Glomerular endothelial cell (primary cell): ENCODE data around the gene EIF4G3. TPM values are rescaled to one million over a fixed set of nuclear protein-coding genes. Genes with fewer than 3 reads are reported as not detected.
"Not testable (repeated sequence)": the region's sequence is repeated elsewhere in the genome, so short reads cannot be mapped to it uniquely, and the experiment has no call there.

Experiments used
- DNase-seq: peaks from one replicate; pipeline ENCODE4 v3.0.0-alpha.2; 2011; ENCODE audit warnings: low read depth, low spot score; ENCODE audit errors: extremely low read depth
- total RNA-seq: library from RNA; depleted of rRNA; stranded (reverse); fragments of >200 nt; gene quantifications from 2 replicates; pipeline ENCODE4 v1.2.3, GENCODE V29; 2015

EIF4G3 gene
- total RNA-seq, 1 donor from 2014 or later = 62.9 TPM

DNA sequence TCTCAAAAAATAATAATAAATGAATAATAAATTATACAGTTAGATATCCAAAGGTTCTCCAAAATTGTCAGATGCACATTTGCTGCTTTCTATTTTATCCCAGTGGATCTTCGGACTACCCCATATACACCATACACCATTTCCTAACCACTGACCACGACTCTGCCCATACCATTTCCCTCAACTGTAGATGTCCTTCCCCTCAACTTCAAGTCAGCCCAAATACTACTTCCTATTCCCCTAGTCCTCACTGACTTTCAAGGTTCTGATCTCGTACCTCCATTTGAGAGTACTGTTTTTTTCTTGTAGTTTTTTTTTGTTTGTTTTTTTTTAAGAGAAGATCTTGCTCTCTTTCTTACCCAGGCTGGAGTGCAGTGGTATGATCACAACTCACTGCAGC is 19.6 kb downstream of the EIF4G3 start:
- DNase-seq = no peak

DNA sequence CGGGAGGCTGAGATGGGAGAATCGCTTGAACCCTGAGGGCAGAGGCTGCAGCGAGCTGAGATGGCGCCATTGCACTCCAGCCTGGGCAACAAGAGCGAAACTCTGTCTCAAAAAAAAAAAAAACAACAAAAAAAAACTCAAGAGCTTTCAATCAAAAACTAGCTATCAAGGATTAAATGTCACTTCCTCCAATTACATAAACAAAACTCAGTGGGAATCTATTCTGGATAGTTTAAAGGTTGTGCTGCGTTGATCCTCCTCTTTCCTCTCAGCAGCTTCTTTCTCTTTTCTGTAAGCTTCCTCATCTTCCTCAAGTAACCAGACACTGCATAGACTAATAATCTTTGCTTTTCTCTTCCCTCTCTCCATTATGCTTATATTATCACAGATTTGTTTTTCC is 20.7 kb downstream of the EIF4G3 start:
- DNase-seq = no peak

DNA sequence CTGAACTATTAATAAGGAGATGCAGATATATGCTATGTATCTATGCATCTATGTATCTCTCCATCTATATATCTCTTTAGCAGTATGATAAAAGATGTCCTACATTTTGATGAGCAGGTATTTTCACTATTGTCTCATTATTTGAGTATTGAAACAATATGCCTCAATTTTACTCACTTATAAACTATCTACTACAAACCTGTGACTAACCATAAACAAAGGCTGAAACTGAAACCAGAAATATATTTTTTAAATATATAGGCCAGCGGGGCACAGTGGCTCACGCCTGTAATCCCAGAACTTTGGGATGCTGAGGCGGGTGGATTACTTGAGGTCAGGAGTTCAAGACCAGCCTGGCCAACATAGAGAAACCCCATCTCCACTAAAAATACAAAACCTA is 22.0 kb downstream of the EIF4G3 start:
- no peak for DNase-seq

DNA sequence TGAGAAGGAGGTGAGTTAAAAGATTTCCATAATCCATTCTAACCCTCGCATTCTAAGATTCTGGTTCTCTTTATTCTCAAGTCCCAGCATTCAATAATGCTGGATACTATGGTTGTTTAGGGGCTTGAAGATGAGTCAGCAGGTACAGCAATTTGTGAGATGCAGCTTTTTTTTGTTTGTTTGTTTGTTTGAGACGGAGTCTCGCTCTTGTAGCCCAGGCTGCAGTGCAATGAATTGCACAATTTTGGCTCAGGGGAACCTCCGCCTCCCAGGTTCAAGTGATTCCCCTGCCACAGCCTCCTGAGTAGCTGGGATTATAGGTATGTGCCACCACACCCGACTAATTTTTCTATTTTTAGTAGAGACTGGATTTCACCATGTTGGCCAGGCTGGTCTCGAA is 23.3 kb downstream of the EIF4G3 start:
- DNase-seq = no peak

DNA sequence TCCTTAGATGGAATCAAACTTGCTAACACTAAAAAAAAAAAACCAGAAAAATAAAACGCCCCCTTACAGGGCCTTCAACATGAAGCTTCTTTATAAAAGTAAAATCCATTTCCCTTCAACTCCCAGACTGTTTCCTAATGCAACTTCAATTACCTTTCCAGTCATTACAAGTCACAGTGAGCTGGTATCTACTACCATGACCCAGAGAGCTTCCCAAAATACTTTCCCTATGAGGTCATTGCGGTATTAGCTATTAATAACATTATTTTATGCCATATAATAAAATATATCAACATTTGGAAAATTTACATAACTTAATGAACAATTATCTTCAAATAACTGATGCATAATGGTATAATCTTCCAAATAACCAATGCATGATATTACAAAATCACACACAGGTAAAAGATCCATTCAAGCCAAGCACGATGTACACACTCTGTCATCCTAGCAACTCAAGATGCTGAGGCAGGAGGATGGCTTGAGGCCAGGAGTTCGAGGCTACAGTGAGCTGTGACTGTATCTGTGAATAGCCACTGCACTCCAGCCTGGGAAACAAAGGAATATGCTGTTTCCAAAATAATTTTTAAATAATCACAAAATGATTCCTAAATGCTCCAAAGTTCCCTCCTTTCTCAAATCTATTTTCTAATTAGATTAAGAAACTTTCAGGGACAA is 24.1 kb downstream of the EIF4G3 start:
- no peak for DNase-seq

DNA sequence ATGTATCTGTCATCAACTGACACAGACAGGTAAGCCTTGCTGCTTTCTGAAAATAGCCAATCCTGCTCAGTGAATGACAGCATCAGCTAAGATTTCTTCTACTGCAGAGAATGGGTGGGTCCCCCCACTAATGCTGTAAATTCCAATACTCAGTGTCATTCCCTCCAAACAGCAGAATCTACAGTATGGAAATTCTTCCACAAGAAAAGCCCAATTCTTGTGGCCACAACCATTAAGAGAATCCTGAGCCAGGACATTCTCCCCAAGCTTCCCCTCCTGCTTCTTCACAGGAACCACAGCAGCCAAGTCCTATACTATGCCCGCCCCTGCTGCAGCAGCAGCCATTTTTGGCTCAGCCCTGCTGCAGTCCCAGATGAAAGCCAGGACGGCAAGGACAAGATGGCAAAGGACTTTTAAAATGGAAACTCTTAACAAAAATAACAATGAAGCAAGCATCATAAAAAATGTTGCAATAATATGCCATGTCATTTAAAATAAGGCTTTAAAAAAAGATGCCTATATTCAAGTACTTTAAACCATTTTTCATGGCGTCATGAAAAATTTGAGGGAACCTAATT is 26.8 kb downstream of the EIF4G3 start:
- no peak for DNase-seq

DNA sequence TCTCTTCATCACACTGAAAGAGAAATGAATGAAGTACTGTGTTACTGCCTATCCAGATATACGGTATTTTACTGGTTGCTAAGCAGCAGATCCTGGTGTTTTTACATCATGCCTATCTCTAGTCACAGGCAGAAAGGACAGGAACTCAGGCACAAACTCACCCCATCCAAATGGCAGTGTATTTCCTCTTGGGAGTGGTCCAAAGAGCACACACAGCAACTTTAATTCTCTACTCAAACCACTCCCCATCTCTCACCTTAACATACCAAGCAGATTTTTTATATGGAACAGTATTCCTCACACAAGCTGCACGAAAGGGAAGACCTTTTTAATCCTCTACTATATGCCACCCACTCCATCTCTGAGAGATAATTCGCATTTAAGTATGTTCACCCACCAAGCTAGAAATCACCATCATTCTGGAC is 27.3 kb downstream of the EIF4G3 start:
- peak; percentile 60 for DNase-seq

DNA sequence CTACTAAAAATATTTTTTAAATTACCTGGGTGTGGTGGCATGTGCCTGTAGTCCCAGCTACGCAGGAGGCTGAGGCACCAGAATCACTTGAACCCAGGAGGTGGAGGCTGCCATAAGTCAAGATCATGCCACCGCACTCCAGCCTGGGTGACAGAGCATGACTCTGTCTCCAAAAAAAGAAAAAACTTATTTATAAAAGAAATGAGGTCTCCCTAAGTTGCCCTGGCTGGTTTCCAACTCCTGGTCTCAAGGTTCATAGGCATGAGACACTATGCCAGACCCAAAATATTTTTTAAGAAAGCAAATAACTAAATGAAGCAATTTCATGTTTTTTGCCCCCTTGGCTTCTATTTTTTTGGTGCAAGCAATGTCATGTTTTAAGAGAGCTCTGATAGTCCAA is 32.9 kb downstream of the EIF4G3 start:
- DNase-seq = no peak

DNA sequence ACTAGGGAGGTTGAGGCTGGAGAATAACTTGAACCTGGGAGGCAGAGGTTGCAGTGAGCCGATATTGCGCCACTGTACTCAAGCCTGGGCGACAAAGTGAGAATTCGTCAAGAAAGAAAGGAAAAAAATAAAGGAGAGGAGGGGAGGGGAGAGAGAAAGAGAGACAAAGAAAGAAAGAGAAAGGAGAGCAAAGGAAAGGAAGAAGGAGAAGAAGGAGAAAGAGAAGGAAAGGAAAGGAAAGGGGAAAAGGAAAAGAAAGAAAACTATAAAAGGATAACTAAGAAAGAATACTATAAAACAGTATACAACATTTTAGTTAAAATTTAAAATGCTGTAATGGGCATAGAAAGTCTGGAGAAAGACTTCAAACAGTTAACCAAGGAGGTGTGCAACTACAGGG is 33.6 kb downstream of the EIF4G3 start:
- DNase-seq = no peak

DNA sequence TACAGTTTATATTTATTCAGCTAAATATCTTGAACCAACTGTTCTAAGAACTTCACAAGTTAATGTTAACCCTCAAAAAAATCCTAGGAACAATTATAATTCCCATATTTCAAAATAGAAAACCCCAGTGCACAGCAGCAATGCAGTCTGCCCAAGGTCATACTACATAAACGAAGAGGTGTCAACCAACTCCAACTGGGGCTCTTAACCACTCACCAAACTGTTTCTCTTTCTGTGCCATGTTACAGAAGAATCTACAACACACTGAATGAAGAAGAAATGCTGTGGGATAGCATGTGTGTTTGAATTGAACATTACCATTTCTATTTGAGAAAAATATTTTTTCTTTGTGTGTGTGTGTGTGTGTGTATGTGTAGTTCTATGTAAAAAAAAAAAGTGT is 35.7 kb downstream of the EIF4G3 start:
- no peak for DNase-seq

DNA sequence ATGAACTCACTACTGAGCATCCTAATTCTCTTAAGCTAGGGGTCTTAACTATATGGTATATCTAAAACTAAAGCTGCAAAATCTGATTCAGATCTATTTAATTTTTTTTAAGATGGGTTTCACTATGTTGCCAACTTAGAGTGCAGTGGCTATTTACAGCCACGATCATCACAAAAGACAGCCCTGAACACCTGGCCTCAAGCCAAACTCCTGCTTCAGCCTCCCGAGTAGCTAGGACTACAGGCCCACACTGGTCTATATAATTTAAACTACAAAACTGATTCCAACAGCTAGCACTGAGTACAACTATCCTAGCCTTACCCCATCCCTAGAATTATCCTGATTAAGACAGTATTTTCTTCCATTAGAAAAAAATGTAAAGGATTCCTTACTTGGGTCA is 37.1 kb downstream of the EIF4G3 start:
- no peak for DNase-seq

DNA sequence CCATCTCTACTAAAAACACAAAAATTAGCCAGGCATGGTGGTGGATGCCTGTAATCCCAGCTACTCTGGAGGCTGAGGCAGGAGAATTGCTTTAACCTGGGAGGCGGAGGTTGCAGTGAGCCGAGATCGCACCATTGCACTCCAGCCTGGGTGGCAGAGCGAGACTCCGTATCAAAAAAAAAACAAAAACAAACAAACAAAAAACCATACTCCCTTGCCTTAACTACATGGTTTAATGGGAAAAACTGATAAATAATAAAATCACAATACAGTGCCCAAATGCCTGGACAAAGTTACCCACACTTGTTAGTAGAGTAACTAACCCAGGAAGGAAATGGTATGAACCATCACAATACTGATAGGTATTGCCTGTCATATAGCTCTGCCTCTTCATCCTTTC is 40.4 kb downstream of the EIF4G3 start:
- not testable (repeated sequence) for DNase-seq

DNA sequence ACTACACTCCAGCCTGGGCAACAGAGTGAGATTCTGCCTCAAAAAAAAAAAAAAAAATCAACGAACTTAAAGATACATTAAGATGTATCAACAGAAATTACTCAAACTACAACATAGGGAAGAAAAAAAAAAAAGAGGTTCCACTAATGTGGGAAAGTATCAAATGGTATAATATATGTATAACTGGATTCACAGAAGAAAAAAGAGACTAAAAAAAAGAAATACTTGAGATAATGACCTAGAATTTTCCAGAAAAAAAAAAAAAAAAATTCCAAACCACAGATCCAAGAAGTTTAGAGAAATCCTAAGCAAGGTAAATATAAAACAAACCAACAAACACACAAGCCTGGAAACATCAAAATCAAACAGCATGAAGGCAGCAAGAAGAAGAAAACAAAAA is 45.5 kb downstream of the EIF4G3 start:
- DNase-seq = no peak

DNA sequence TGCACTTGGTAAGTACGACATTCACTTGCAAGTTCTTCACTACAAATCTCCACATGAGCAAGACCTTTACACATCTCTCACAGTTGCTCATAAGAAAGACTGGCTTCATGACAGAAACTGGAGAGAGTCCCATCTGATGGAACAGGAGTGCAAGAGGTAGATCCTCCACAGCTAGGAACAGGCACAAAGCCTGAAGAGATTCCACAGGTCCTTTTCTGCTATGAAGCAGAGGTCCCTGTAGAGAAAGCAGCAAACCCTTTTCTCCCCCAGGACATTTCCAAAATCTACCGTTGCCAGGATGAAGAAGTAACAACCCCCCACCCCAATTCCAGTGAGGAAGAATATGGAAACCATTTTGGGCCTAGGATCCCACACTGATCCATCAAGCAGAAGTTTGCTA is 47.3 kb downstream of the EIF4G3 start:
- no peak for DNase-seq

DNA sequence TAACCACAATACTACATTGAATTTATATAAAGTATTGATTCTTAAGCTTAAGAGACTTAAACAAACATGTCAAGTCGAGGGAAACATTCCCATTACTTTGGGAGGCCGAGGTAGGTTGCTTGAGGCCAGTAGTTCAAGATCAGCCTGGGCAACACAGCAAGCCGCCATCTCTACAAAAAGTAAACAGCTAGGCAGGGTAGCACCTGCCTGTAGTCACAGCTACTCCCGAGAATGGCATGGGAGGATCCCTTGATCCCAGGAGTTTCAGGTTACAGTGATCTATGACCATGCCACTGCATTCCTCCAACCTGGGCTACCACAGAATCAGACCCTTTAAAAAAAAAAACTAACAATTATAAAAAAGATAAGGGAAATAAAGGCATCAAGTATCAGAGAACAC is 50.4 kb downstream of the EIF4G3 start:
- DNase-seq = no peak

DNA sequence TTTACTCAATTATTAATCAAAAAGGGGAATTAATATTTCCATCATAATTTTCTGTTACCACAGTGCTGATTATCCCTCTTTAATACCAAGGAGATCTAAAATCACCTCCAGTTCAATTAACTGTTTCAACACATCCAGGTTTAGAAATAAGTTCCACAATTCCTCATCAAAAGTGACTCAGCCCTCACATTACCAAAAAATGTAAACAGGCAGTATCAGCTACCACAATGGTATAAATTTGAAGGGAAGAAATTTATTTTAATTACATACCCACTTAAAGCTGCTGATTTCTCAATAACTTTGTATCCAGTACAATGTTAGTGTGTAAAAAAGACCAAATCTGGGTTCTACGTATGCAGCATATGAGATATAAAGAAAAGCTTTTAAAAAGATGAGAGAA is 51.9 kb downstream of the EIF4G3 start:
- DNase-seq = no peak

DNA sequence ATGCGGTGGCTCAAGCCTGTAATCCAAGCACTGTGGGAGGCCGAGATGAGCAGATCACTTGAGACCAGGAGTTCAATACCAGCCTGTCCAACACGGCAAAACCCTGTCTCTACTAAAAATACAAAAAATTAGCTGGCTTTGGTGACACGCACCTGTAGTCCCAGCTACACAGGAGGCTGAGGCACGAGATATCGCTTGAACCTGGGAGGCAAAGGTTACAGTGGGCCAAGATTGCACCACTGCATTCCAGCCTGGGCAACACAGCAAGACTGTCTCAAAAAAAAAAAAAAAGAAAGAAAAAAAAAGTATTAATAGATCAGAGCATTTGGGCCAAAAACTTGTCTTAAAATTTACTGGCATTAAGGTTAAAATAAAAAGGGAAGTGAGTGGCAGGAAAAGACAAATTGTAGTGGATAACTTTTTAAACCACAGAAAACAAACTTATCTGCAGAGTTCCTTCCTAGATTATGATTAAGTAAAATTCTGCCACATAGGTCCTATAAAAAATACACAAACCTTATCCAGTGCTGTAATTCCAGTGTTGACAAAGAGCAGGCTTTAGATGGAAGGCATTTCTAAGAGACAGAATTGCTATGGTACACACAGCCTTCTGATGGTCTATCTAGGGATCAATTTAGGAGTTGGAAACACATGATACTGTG is 53.3 kb downstream of the EIF4G3 start:
- no peak for DNase-seq

DNA sequence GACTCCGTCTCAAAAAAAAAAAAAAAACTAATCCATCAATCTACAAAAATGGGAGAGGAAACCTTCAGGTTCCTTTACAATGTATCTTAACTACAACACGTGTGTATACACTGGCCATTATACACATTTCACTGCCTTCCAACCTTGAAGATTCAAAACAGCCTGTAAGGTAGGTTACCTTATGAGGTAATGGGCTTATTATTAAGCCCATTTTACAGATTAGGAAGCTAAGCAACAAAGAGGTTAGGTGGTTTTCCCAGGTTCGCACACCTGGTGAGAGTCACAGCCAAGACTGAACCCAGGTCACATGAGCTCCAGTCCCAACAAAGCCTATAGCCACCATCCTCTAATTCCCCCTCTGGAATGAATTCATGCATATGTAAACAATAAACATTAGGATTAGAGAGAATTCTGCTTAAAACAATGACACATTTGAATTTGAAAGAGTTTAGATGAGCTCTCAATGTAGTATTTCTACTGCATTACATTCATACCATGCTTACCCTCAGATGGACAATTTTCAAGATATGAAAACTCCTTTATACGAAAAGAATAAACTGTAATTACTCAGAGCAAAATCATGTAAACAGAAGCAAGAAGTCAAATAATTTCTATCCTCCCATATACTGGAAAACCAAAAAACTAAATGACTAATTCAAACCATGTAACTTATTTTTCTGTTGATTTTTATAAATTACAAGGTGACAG is 54.8 kb downstream of the EIF4G3 start:
- DNase-seq = no peak

DNA sequence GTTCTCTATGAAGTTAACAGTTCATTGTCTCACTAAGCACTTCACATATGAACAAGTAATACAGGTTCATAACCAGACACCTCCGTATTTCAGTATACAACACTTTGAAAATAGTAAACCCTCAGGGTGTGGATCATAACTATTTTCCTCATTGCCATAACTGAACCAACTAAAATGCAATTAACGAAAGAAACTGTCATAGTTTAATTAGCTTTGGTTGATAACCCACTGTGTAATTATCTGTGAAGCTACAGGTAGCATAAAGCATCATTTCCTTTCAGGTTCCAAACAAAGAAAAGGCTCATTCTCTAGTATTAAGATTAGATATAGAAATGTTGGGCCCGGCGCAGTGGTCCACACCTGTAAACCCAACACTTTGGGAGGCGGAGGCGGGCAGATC is 58.5 kb downstream of the EIF4G3 start:
- no peak for DNase-seq

DNA sequence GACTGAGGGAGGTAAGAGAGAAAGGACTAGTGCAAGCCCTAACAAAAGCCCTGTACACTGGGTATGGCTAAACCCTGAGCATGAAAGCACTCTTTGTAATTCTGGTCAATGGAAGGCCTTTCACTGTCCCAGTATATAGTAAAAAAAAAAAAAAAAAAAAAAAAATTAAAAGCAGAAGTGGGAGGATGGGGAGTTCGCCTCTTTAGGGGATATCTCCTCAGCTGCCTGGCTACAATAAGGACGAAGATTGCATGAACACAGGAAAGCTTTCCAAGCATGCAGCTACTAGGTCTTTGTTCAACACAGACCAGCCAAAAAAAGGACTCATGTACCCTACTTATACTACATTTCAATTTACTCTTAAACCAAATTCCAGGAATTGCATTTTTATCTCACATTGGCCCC is 59.1 kb downstream of the EIF4G3 start:
- no peak for DNase-seq

DNA sequence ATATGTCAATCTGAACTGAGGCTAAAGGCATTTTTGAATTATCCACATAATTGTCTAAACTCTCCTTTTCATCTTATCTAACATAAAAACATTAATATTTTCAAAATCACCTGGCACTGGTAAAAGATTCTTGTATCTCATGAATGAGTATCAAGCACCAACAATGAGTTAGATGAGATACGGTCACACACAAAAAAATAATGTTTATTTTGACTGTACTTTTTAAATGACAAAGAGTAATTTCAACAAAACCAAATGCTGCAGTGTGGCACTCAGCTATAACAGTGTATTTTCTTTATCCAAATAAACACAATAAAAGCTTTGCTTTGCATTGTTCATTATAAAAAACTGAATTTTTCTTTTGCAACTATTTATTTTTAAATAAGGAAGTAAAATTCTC is 59.5 kb downstream of the EIF4G3 start:
- no peak for DNase-seq
